A673 (cell line): Measurements from ENCODE around the gene CTNNBL1. TPM values are rescaled to one million over a fixed set of nuclear protein-coding genes. Genes with fewer than 3 reads are reported as not detected.

ENCODE experiments used
- BruUV-seq: library from RNA; stranded (reverse); fragments of 400-500 nt; replicated peaks from 2 replicates; lab custom pipeline; 2021; lab: Mats Ljungman, UMichigan
- CTCF ChIA-PET: fragments of 300-600 bp; sonication (Branson Sonifier 250); formaldehyde crosslinking; loops from one replicate; lab custom pipeline; 2022; ENCODE audit warnings: antibody characterized with exemption; lab: Charles Lee
- POLR2A ChIA-PET: fragments of 300-600 bp; sonication (Branson Sonifier 250); formaldehyde crosslinking; loops from one replicate; lab custom pipeline; 2022; ENCODE audit warnings: antibody characterized with exemption; ENCODE audit not compliant: low non-redundant PET; lab: Charles Lee
- DNase-seq: peaks from one replicate; pipeline ENCODE4 v3.0.0-alpha.2; 2015; ENCODE audit warnings: low spot score
- H3K27ac ChIP-seq: fragments of 200-600 bp; sonication (generic); 2 replicates; pipeline ENCODE4 v1.5.1; 2016; ENCODE audit warnings: mixed run types, low read depth, mild to moderate bottlenecking, mixed read lengths, antibody characterized with exemption, low read length; ENCODE audit not compliant: poor library complexity, severe bottlenecking
- H3K27me3 ChIP-seq: fragments of 200-600 bp; sonication (generic); replicated peaks from 2 replicates; pipeline ENCODE4 v1.6.1; 2017; ENCODE audit warnings: mixed run types, low read depth, mild to moderate bottlenecking, mixed read lengths, antibody characterized with exemption, low read length; ENCODE audit not compliant: insufficient read depth, poor library complexity
- H3K36me3 ChIP-seq: fragments of 200-600 bp; sonication (generic); 2 replicates; pipeline ENCODE4 v1.6.1; 2016; ENCODE audit warnings: mixed run types, mild to moderate bottlenecking, mixed read lengths, antibody characterized with exemption, low read length; ENCODE audit not compliant: insufficient read depth, poor library complexity, severe bottlenecking
- H3K4me1 ChIP-seq: fragments of 200-600 bp; sonication (generic); 2 replicates; pipeline ENCODE4 v1.6.1; 2017; ENCODE audit warnings: mixed run types, mild to moderate bottlenecking, mixed read lengths, antibody characterized with exemption, low read length; ENCODE audit not compliant: insufficient read depth, poor library complexity, severe bottlenecking
- H3K4me3 ChIP-seq: fragments of 200-600 bp; sonication (generic); 2 replicates; pipeline ENCODE4 v1.5.1; 2016; ENCODE audit warnings: low read depth, mixed run types, mild to moderate bottlenecking, mixed read lengths, low read length; ENCODE audit not compliant: poor library complexity, severe bottlenecking
- H3K9me3 ChIP-seq: fragments of 200-600 bp; sonication (generic); 2 replicates; pipeline ENCODE4 v1.6.1; 2016; ENCODE audit warnings: mixed run types, low read depth, mild to moderate bottlenecking, mixed read lengths, antibody characterized with exemption, low read length; ENCODE audit not compliant: poor library complexity, severe bottlenecking
- EZH2 ChIP-seq: fragments of 200-600 bp; sonication (generic); IDR thresholded peaks from 2 replicates; pipeline ENCODE4 v1.6.1; 2017; ENCODE audit warnings: borderline replicate concordance, low read depth, mild to moderate bottlenecking, mixed read lengths, antibody characterized with exemption, low read length; ENCODE audit not compliant: poor library complexity, severe bottlenecking
- intact Hi-C: fragments of 100-400 bp; cut with micrococcal nuclease; formaldehyde crosslinking; loops from one replicate; pipeline ENCODE4 v1.10.0; 2022; ENCODE audit not compliant: unreplicated experiment
- total RNA-seq: library from RNA; stranded (reverse); gene quantifications from 2 replicates; pipeline ENCODE4 v1.2.3, GENCODE V29; 2021
- TF ChIP-seq, protein P1 (sequence below): fragments of 300-800, 200-600 bp; sonication (generic); conservative IDR thresholded peaks from 2 replicates; pipeline ENCODE4 v1.5.1; 2017; ENCODE audit warnings: low read depth, mild to moderate bottlenecking, antibody characterized with exemption, low read length, moderate library complexity, mixed read lengths

CTNNBL1 gene
- total RNA-seq, 1 experiment from 2014 or later = 88.5 TPM

DNA sequence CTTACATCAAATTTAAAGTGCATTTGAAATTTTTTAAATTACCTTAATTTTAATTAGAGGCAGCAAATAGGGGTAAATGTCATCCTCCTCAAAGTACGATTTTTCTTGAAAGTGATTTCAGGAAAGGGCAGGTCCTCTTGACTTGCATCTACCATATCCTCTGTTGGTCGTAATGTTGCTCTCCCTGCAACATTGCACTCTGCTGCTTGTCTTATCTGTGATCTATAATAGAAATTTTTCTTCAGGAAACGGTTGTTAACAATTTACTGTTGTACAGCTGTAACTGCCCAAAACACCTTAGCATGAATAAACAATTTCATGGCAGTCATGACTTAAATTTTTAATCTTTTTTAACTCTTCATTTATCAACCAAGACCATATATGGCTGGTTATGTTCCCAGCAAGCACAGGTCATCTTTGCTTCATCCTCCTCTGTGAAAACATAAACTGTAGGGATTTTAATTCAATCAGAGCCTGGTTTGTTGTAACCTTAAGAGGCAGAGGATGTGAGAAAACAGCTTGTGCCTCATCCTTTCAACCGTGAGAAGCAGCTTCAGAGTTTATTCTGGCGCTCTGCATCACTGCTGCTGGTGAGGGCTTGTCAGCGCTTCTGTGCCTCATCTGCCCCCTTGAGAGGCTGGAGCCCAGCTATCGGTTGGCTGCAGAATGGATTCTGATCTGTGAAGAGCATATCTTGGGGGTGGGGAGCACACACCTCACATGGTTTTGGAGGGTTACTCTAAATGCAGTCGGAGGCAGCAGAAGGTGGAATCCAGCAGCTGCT, 56.0 kb downstream of the CTNNBL1 start:
- H3K27ac ChIP-seq = no peak overlapping the region
- H3K36me3 ChIP-seq = peaks cover 4% of the 10 kb centered on the region
- BruUV-seq = no TSS peak
- H3K27me3 ChIP-seq = no peaks in the 10 kb centered on the region
- no peaks in the 10 kb centered on the region for H3K9me3 ChIP-seq
- TF ChIP-seq, protein P1, sequence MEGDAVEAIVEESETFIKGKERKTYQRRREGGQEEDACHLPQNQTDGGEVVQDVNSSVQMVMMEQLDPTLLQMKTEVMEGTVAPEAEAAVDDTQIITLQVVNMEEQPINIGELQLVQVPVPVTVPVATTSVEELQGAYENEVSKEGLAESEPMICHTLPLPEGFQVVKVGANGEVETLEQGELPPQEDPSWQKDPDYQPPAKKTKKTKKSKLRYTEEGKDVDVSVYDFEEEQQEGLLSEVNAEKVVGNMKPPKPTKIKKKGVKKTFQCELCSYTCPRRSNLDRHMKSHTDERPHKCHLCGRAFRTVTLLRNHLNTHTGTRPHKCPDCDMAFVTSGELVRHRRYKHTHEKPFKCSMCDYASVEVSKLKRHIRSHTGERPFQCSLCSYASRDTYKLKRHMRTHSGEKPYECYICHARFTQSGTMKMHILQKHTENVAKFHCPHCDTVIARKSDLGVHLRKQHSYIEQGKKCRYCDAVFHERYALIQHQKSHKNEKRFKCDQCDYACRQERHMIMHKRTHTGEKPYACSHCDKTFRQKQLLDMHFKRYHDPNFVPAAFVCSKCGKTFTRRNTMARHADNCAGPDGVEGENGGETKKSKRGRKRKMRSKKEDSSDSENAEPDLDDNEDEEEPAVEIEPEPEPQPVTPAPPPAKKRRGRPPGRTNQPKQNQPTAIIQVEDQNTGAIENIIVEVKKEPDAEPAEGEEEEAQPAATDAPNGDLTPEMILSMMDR = no peak
- no peak for TF ChIP-seq EZH2
- H3K4me3 ChIP-seq = no peak overlapping the region
- ChIA-PET POLR2A (no interaction called here), CTCF (no interaction called here)
- intact Hi-C loops = no loop called here
- H3K4me1 ChIP-seq = no peaks in the 10 kb centered on the region
- DNase-seq = no peak

- Histone ChIP-seq H3K9me3 (no peaks in the 10 kb centered on the region), H3K27ac (no peak overlapping the region), H3K27me3 (no peaks in the 10 kb centered on the region), H3K36me3 (peaks cover 4% of the 10 kb centered on the region), H3K4me1 (no peaks in the 10 kb centered on the region), H3K4me3 (no peak overlapping the region)
- TF ChIP-seq, protein P1 = 0 out of 2 replicates have a peak, but pooled peaks have one; percentile 21
- no peak for TF ChIP-seq EZH2
- ChIA-PET CTCF (no interaction called here), POLR2A (interaction anchor here (0.6 kb wide), 1 partner anchor 34 kb away, joined by 4 read pairs; no protein-coding TSS in a partner anchor)
- no peak for DNase-seq
- BruUV-seq = no TSS peak
- intact Hi-C loops = no loop called here
Observed at GRCh38 chr20:37755665-37756064, 61.8 kb downstream of the CTNNBL1 start.

GRCh38 chr20:37756234-37756633, 62.4 kb downstream of the CTNNBL1 start:
- TF ChIP-seq, protein P1 = no peak
- no peak for TF ChIP-seq EZH2
- BruUV-seq = no TSS peak
- peaks cover 4% of the 10 kb centered on the region for H3K36me3 ChIP-seq
- no peak overlapping the region for H3K27ac ChIP-seq
- H3K27me3 ChIP-seq = no peaks in the 10 kb centered on the region
- no peaks in the 10 kb centered on the region for H3K9me3 ChIP-seq
- no peak overlapping the region for H3K4me3 ChIP-seq
- intact Hi-C loops = no loop called here
- ChIA-PET POLR2A (no interaction called here), CTCF (no interaction called here)
- DNase-seq = no peak
- H3K4me1 ChIP-seq = no peaks in the 10 kb centered on the region
